Activated CD4-positive, alpha-beta T cell treated with anti-CD3 and anti-CD28 coated beads, Interleukin-2, amount 50 U/mL, for 24 hours (primary cell): Measurements from ENCODE around the gene LZTS3.
"Not testable (repeated sequence)": the region's sequence is repeated elsewhere in the genome, so short reads cannot be mapped to it uniquely, and the experiment has no call there.

Experiments
- DNase-seq, 2 donors: peaks; one replicate each; pipeline ENCODE4 v3.0.0-alpha.2; 2020; ENCODE audit warnings: low read depth in 1 of 2, low spot score in 1 of 2

LZTS3 gene

GRCh38 chr20:3192226-3193015, 19.1 kb upstream of the LZTS3 start:
- no peak for DNase-seq

DNA sequence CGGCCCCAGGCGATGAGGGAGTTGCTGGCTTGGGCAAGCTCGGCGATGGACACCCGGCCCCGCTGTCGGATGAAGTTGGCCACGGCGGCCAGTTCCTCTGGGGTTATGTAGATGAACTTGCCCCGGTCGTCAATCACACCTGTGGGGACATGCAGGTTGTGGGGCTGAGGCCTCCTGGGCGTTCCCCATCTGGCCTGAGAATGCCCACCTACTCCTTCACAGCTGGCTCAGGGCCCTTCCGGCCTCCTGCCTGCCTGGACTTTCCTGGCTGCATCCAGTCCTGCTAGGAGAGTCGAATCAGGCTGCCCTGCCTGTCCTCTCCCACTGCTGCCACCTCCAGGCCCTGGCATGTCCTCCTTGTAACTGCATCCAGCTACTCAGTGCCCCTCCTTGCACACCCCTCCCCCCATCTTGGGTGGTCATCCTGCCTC, 17.3 kb upstream of the LZTS3 start:
- no peak for DNase-seq

- DNase-seq, result no peak
Measured at GRCh38 chr20:3189561-3190131, 16.3 kb upstream of the LZTS3 start.

- no peak for DNase-seq
Measured at GRCh38 chr20:3188823-3189413, 15.6 kb upstream of the LZTS3 start.

GRCh38 chr20:3187861-3188260, 14.5 kb upstream of the LZTS3 start:
- not testable (repeated sequence) for DNase-seq

- no peak for DNase-seq
Measured at GRCh38 chr20:3183896-3184612, 10.7 kb upstream of the LZTS3 start.

DNA sequence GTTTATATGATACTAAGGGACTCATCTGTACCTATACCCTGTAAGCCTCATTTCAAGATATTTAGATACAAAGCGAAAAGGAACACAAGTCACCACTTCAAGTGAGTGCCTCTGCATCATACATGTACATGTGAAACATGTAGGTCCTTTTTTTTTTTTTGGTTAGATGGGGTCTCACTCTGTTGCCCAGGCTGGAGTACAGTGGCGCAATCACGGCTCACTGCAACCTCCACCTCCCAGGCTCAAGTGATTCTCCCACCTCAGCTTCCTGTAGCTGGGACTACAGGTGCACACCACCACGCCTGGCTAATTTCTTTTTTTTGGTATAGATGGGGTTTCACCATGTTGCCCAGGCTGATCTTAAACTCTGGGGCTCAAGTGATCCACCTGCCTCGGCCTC, 9.1 kb upstream of the LZTS3 start:
- DNase-seq, result not testable (repeated sequence)

DNA sequence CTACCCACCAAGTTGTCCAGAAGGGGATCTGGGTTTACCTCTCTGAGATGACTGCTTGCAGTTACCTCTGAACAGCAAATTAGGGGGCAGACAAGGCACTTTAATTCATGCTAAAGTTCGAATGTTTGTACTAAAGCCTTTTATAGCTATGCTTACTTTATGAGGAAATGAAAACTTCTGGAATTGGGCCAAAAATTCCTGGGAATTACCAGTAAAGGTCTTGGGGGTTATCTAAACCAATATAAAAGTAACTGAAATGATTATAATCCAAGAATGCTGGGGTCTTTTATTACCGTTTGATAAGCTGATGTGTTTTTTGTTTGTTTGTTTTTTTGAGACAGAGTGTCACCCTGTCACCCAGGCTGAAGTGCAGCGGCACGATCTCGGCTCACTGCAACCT, 7.9 kb upstream of the LZTS3 start:
- no peak for DNase-seq

DNA sequence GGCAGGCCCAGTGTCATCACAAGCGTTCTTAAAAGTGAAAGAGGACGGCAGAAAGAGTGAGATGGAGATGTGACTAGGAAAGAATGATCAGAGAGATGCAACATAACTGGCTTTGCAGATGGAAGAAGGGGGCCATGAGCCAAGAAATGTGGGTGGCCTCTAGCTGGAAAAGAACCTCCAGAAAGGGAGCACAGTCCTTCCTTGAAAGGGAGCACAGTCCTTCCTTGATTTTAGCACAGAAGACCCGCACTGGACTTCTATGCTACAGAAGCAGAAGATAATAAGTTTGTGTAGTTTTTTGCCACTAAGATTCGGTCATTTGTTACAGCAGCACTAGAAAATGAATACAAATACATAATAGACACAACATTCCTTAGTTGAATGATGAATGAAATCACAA, 7.0 kb upstream of the LZTS3 start:
- DNase-seq, result no peak

GRCh38 chr20:3177746-3178485, 4.6 kb upstream of the LZTS3 start:
- DNase-seq, result no peak

GRCh38 chr20:3175270-3175669, 1.9 kb upstream of the LZTS3 start:
- DNase-seq, result no peak

- no peak for DNase-seq
Measured at GRCh38 chr20:3174442-3175261, 1.3 kb upstream of the LZTS3 start.

DNA sequence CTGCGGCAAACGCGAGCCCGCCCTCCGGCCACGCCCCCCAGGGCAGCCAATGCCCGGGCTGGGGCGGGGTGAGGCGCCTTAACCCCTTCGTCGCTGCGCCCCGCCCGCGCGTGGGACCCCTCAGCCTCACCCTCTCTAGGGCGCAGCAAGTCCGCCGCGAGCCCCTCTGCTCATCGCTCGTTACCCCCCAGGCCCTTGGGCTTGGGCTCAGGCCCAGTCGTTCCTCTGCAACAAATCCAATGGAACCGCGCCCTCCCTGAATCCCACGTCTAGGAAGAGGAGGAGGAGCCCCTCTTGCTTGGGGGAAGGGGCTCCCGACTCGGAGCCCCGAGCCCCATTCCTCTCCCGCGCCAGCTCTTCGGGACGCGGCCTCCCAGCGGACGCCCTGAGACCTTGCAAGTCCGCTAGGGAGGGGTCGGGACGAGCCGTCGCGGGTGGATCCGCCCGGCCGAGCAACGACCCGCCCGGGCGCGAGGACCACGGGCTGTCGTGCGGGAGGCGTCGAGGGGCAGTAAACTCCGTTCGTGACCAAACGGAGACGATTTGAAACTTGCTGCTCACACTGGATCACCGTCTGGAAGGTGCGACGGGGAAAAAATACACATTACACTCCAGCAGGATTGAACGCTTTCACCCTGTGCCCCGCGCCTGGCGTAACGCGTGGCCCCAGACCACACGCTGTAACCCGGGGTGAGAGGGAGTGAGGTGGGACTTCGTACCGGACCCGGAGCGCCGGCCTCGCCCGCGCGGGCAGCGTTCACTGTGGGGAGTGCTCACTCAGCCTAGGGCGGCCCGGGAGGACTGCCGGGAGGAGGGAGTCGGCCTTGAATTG, 477 bp upstream of the LZTS3 start:
- peak; percentile 79 to 81 for DNase-seq

- DNase-seq, result no peak
Measured at GRCh38 chr20:3172126-3172932, 1.0 kb downstream of the LZTS3 start.

DNA sequence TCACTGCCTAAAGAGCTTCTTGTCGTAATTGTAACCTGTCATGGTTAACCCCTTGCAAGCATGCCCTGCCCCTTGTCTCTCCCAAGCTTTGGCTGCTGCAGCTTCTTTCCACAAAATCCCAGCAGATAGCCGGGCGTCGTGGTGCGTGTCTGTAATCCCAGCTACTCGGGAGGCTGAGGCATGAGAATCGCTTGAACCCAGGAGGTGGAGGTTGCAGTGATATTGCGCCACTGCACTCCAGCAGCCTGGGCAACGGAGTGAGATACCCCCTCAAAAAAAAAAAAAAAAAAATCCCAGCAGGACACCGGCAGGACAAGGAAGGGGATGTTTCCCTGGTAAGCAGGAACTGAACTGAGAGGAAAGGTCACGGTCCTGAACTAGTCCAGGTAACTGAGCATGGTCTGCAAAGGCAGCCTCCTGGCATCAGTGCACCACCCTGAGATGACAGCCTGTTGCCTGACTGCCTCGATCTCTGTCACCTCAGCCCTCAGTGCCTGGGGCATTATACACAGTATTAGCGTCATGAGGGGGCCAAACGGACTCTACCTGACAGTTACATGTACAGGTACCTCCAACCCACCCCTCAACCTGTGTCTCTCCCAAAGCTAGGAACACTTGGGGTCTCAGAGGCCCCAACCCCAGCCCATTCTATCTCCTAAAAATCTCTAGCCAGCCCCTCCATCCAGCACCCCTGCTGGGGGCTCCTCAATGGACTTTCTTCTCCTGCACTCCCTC, 1.8 kb downstream of the LZTS3 start:
- no peak for DNase-seq

DNA sequence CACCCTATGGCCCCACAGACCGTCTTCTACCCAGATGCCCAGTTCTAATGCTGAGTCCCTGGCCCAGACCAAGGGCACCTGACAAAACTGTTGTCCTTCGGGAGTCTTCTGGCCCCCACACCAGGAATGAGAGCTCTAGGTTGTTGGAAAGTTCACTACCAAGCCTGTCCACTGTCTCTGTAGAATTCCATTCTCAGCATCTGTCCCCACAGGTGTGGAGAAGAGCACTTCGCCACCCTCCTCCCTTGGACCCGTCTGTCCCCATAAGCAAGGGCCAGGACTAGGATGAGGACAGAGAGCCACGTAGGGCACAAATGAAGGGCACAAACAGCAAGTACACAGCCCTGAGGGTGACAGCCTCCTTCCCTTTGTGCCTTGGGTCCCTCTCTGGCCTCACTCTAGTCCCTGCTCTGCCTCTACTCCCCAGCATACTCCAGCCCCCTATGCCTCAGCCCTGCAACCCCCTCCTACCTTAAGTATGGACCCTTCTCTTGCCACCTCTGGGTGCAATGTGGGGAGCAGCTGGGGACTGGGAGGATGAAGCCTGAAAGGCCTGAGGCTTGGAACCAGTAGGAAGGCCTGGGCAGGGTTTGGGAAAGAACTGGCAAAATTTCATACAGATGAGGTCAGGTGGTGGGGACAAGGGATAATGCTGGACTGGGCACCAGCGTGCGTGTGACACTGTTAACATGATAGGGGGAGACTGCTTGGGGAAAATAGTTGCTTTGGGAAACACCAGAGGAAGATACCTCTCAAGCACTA, 4.3 kb downstream of the LZTS3 start:
- no peak for DNase-seq
